NCI-H82 treated with DMSO at 0.1 percent for 48 hours (cell line): ENCODE data around the gene INSL6.
"Not testable (repeated sequence)": the region's sequence is repeated elsewhere in the genome, so short reads cannot be mapped to it uniquely, and the experiment has no call there.

Experiments used
- DNase-seq: peaks from one replicate; lab custom pipeline; 2025; ENCODE audit not compliant: unreplicated experiment; lab: John Stamatoyannopoulos, UW

The INSL6 gene, protein sequence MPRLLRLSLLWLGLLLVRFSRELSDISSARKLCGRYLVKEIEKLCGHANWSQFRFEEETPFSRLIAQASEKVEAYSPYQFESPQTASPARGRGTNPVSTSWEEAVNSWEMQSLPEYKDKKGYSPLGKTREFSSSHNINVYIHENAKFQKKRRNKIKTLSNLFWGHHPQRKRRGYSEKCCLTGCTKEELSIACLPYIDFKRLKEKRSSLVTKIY

DNA sequence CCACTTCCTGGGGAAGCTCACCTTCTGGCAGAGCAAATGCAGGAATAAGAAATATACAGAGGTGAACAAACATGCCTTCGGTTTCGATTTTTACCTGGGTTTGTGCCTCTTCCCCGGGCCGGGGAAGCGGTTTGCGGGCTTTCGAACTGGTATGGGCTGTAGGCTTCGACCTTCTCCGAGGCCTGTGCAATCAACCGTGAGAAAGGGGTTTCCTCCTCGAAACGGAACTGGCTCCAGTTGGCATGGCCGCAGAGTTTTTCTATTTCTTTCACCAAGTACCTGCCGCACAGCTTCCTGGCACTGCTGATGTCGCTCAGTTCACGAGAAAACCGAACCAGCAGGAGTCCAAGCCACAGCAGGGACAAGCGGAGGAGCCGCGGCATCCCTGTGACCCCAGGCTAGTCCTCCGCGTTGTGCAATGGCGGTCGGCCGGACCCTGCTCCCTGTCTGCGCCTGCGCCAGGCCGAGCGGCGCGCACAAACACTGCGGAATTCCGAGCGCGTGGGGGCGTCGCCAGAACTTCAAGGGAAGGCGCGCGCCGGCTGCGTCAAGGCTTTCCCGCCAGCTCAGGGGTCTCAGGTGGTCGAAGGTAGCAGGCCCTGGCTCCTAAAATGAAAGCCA, at the start of gene INSL6:
INSL6 (minus strand) TSS at position 420 of the 621 bp plus-strand sequence; CDS start at position 383, 37 bp downstream.
- DNase-seq = no peak

DNA sequence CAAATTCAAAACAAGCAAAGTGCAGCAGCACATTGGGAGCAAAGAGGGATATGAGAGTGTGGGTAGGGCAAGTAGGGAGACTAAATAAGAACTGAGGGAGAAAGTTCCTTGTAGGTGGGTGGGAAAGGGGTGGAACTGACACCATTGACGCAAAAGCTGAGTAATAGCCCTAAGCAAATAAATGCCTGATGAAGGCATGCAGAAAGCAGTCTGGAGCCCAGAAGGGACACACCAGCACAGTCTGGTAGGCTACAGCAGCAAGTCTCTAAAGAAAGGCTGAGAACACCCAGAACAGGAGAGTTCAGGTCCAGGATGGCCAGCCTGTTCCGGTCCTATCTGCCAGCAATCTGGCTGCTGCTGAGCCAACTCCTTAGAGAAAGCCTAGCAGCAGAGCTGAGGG, 45.8 kb upstream of the INSL6 start, which contains the start of gene INSL4:
INSL4 (plus strand) TSS at position 208 of the 400 bp plus-strand sequence; CDS start at position 313, 105 bp downstream.
- no peak for DNase-seq

DNA sequence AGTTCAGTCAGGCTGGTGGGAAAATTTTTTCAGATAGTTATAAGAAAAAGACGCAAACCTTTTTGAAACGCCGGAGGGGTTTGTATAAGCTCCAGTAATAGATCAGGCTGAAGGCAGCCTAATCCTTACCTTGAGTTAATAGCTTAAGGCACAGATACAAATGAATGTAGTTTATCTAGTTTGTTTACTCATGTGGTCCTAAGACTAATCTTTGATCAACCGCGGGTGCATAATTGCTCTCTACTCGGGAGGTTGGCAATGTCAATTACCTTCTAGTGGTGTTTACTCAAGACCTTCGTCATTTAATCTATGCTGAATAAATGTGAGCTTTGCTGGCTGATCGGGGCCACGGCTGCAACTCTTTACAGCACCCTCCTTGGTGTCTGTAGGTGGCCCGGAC, 45.1 kb upstream of the INSL6 start:
- DNase-seq = no peak

DNA sequence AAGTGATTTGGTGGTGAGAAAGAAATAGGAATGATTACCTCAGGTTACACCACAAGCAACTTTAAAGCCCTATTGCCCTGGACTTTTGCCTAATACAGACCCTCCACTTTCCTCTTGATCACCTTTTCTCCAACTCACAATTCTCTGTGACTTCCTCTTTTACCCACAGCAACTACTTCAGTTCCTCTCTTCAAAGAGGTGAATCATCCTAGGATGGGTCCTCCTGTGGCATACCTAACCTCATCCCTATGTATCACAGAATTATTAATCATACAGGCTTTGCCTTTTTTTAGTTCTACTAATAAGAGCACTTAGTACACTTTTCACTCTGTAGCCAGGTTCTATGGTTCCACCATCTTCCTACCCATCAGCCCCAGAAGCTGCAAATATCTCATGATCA, 19.6 kb upstream of the INSL6 start:
- DNase-seq = no peak

DNA sequence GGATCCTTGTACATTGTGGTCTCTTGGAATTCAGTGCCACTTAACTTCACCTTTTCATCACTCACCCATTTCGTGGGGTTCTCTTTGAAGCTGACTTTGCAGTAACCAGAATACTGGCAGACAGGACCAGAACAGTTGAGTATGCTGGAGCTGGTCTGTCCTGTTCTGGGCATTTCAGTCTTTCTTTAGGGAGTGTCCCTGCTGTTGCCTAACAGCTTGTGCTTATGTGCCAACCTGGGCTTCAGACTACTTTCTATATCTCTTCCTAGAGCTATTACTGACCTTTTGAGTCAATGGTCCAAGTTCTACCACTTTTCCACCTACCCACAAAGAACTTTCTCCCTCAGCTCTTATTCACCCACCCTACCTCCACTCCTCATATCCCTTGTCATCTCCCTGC, 10.0 kb upstream of the INSL6 start:
- no peak for DNase-seq

DNA sequence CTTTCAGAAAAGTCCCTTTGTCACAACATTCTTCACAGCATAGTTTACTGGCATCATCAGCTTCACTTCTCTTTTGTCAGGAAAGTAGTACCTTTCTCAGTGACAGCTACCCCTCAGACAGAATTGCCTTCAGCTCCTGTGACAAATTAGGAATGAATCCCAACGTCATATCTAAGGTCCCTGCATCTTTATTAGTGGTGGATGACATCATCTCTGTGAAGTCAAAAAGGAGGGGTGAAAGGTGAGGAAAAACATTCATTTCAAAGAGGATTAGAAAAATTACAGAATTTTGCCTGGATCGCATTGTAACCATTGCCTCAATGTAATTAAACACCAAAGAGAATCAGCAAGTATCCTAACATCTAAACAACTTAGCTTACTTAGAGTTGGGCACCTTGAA, 7.9 kb upstream of the INSL6 start:
- no peak for DNase-seq

DNA sequence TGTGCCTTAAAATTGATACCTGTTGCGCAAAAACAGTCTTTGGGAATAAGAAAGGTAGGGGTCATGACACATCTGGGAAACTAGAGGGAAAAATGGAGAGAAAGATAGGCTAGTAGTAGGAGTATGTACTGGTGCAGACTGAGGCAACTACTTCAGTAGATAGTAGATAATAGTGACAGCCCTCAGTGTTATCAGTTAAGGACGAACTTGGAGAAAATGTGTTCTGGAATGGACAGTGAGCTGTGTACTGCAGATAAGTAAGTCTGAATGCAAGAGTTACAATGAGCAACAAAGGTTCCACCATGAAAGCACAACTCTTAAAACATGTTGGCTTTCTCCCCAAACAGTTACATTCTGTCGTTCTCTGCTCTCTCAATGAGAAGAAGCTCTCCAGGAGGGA, 6.5 kb upstream of the INSL6 start:
- no peak for DNase-seq

DNA sequence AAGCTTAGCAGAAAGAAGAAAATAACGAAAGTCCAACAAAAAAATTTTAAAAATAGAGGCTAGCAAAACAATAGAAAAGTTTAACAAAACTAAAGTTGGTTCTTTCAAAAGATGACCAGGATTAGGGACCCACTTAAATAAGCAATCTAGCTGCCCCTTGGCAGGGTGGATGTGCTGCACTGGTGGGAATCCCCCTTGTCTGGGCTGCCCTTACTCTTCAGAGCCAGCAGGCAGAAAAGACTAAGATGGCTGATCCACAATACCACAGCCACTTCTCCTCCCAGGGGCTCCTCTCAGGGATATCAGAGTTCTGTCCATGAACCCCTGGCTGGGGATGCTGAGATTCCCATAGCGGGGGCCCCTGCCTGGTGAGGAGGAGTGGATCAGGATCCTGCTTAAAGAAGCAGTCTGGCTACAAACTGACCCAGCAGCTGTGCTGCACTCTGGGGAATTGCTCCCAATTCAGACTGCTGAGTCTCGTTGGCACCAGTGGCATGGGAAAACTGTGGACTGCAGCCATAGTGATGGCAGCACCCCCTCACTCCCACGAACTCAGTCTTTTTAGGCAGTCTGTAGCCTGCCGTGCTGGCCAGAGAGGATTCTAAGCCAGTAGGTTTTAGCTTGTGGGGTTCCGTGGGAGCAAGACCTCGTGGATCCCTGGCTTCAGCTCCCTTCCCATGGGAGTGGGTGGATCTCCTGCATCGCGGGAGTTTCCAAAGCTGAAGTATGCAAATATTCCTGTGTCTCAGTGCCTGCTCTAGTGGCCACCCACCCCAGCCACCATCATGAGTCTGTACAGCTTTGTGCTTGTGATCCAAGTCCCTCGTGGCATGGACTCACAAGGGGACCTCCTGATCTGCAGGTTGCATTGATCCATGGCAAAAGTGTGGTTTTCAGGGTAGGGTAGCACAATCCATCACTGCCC, 2.9 kb upstream of the INSL6 start:
- DNase-seq = no peak

DNA sequence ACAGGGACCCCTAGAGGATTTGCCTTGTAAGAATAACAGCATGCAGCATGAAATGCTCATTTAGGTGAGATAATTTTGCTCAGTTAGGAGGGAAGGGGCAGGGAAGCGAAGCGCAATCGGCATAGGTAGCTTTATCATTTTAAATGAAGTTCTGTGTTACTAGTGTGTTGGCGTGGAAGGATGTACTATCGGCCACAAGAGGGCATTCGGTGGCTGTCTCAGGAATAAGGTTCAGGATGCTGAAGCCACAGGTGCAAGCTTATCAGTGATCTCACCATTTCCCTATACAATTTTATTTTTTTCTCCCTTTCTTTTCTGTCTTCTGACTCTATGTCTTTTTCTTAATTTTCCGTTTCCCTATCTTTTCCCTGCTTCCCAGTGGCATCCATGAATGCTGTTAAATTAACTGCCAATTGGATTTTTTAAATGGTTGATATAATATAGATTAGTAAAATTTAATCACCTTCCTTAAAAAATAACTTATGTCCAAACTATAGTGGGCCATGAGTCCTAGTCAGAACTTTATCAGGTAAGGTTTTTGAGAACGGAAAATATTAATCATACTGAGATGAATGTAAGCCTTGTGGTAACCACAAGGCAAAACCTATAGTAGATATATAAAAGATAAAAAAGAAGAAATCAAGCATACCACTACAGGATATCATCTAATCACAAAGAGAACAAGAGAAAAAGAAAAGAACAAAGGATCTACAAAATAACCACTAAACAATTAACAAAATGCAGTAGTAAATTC, 1.2 kb upstream of the INSL6 start:
- peak; percentile 32 for DNase-seq

DNA sequence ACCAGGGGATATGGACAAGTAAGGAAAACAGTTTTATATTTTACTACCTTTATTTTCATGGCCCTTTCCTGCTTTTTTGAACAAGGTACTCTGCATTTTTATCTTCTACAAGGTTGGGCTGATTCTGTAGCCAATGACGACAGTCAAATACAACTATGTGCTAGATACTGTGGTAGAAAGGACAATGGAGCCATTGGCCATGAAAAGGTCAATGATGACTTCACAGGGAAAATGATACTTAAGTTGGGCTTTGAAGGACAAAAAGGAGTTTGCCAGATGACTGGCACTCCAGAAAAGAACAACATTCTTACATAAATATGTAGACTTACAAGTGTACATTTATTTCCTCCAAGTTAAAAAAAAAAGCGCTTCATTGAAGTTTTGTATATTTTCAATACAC, 663 bp downstream of the INSL6 start:
- no peak for DNase-seq

DNA sequence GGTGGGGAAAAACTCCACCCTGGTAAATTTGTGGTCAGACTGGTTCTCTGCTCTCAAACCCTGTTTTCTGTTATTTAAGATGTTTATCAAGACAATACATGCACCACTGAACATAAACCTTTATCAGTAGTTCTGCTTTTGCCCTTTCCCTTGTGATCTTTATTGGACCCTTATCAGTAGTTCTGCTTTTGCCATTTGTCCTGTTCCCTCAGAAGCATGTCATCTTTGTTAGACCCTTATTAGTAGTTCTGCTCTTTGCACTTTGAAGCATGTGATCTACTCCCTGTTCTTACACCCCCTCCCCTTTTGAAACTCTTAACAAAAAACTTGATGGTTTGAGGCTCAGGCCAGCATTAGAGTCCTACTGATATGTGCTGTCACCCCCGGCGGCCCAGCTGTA, 4.8 kb downstream of the INSL6 start:
- DNase-seq = not testable (repeated sequence)

DNA sequence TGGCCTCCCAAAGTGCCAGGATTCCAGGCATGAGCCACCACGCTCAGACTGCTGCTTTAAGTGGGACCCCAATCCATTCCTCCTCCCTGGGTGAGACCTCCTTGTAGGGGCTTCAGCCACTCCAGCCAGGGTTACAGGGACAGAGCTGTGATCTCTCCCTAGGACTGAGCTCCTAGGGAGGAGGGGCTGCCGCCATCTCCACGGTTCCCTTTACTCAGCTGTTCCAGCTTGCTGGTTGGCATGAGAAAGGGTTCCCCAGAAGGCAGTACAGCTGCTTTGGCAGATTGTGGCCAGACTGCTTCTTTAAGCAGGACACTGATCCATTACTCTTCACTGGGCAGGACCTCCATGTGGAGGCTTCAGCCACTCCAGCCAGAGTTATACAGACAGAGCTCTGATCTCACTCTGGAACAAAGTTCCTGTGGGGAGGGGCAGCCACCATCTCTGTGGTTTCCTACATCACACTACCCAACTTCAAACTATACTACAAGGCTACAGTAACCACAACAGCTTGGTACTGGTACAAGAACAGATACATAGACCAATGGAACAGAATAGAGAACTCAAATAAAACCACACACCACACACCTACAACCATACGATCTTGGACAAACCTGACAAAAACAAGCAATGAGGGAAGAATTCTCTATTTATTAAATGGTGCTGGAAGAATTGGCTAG, 7.2 kb downstream of the INSL6 start:
- DNase-seq = no peak

DNA sequence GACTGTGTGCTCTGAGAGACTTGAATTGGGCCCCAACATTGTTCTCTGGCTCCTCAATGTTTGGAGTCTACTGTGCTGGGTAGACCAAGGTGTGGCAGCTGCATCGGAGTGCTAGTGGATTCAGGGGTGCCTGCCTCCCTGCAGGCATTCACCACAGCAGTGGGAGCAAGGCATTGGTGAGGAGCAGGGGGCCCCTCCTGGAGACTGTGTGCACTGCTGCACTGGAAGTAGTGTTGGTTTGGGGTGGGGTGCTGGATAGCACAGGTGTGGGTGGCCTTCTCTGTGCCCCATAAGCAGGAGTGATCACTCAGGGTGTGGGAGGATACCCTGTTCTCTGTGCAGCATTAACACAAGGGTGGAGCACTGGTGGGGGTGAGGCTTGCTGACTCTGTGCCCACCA, 39.2 kb downstream of the INSL6 start:
- no peak for DNase-seq

DNA sequence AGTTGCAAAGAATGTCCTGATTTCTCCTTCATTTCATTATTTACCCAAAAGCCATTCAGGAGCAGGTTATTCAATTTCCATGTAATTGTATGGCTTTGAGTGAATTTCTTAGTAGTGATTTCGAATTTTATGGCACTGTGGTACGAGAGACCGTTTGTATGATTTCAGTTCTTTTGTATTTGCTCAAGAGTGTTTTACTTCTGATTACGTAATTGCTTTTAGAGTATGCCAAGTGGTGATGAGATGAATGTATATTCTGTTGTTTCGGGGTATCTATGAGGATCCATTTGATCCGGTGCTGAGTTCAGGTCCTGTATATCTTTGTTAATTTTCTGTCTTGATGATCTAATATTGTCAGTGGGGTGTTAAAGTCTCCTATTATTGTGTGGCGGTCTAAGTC, 41.2 kb downstream of the INSL6 start:
- DNase-seq = no peak

DNA sequence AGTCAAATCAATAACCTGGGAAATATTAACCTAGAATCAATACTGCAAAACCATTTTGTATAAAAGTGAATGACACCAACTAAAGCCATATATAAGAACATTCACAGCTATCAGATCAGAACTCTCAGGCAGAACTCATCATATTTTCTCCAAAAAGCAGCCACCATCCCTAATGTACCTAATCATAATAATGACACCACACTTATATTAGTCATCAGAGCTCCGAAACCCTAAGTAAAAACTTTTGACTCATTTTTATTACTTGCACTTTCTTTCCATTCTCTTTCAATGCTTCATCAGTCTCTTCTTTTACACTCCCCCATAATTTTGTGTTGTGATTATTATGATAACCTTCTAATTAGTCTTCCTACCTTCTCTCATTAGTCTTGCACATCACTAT, 45.3 kb downstream of the INSL6 start:
- DNase-seq = no peak

DNA sequence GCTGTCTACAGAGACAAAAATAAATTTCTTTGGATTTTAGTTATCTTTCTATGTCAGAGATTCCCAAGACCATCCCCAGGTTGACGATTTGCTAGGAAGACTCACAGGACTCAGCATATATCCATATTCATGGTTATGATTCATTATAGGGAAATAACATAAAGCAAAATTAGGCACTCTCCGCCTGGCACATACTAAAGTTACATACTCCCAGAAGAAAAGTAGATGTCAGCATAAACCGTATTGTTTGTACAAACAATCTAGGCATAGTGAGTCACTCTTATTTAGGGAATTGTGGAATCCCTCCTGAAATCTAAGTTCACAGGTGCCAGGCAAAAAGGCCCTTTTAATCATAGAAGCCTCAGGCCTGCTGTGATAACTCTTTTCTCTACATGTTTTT, 62.9 kb downstream of the INSL6 start:
- no peak for DNase-seq

DNA sequence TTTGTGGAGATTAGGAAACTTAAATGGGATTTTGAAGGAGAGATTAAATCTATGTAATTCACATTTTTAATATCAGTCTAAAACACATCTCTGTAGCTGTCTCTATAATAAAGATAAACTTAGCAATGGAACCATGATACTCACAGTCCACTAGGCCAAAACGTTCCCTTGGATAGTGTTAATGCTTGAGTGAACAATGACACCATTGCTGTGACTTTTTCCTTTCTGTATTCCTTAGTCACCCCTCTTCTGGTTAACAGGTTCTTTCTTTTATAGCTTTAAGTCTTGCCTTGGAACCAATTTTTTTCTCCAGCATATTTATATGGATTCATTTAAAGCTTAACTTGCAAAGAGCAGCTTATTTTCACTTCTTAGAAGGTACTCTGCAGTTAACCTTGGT, 63.3 kb downstream of the INSL6 start:
- DNase-seq = no peak

DNA sequence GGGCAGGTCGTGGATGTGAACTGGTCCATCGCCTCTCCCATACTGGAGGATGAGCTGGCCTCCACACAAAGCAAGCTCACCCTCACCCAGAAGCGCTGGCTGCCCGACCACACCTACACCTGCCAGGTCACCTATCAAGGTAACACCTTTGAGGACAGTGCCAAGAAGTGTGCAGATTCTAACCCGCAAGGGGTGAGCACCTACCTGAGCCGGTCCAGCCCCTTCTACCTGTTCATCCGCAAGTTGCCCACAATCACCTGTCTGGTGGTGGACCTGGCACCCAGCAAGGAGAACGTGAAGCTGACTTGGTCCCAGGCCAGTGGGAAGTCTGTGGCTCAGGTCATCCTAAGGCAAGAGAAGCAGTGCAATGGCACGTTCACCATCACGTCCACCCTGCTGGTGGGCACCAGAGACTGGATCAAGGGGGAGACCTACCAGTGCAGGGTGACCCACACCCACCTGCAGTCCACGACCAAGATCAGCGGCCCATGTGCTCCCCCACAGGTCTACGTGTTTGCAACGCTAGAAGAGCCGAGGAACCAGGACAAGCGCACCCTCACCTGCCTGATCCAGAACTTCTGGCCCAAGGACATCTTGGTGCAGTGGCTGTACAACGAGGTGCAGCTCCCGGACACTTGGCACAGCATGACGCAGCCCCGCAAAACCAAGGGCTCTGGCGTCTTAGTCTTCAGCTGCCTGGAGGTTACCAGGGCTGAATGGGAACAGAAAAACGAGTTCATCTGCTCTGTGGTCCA, 71.3 kb downstream of the INSL6 start:
- no peak for DNase-seq
